Adrenal gland (tissue), 12 donors: Measurements from ENCODE around the gene TRPM5. TPM values are rescaled to one million over a fixed set of nuclear protein-coding genes. Genes with fewer than 3 reads are reported as not detected.

Experiments
- DNase-seq, 7 donors: peaks; one replicate each; pipeline ENCODE4 v3.0.0-alpha.2; 2019 to 2020
- H3K27ac ChIP-seq, 5 donors: fragments of 200-600 bp; sonication (generic) in 4 of 5; 1 replicate in 3 of 5; 2 replicates in 2 of 5; pipeline versions ENCODE4 v1.5.1 to v1.8.0; 2016 to 2020; ENCODE audit warnings: mild to moderate bottlenecking in 1 of 5
- H3K27me3 ChIP-seq: fragments of 200-600 bp; 2 replicates; pipeline ENCODE4 v1.8.0; 2021
- H3K36me3 ChIP-seq, 2 donors: fragments of 200-600 bp; replicated peaks in 1 of 2; 1 replicate in 1 of 2; 2 replicates in 1 of 2; pipeline versions ENCODE4 v1.5.1 to v1.8.0; 2018 to 2022
- H3K4me1 ChIP-seq, 2 donors: fragments of 200-600 bp; replicated peaks in 1 of 2; 1 replicate in 1 of 2; 2 replicates in 1 of 2; pipeline versions ENCODE4 v1.5.1 to v1.8.0; 2018 to 2021
- H3K4me3 ChIP-seq, 4 donors: fragments of 200-600 bp; sonication (generic) in 3 of 4; one replicate each; pipeline ENCODE4 v1.5.1; 2016 to 2018
- H3K9me3 ChIP-seq, 3 donors: fragments of 200-600 bp; sonication (generic) in 1 of 3; replicated peaks in 1 of 3; 1 replicate in 2 of 3; 2 replicates in 1 of 3; pipeline versions ENCODE4 v1.5.1 to v1.8.0; 2016 to 2021
- POLR2A ChIP-seq, 2 donors: fragments of 450-650 bp; IDR thresholded peaks; one replicate each; pipeline ENCODE4 v1.6.1; 2017; ENCODE audit warnings: antibody characterized with exemption in 2 of 2, mild to moderate bottlenecking in 2 of 2, moderate library complexity in 1 of 2
- WGBS, 4 donors: extraction: QIAGEN DNeasy Blood & Tissue Kit in 2 of 4; methylation state at CpG; one replicate each; pipeline versions ENCODE4 v1.1.5 to v1.1.7; 2013 to 2017; 5-methylcytosine and 5-hydroxymethylcytosine counted together
- intact Hi-C, 2 donors: fragments of 100-400 bp; cut with DNase I; formaldehyde crosslinking; loops; one replicate each; pipeline versions ENCODE4 v1.14.1 to v1.15.0; 2022 to 2023
- polyA plus RNA-seq, 3 donors: library from polyadenylated mRNA; stranded (reverse); fragments of 200-250 nt in 2 of 3; fragments of 350-450 nt in 1 of 3; fragmentation: Illumina TruSeq in 1 of 3; extraction: RNeasy Lipid Tissue Mini Kit (QIAGEN cat#74804) in 1 of 3; gene quantifications; one replicate each; pipeline ENCODE4 v1.2.3, GENCODE V29; 2013 to 2014
- total RNA-seq, 9 donors: library from RNA; depleted of rRNA in 4 of 9; stranded (reverse); fragments of >200 nt in 4 of 9; fragments of 120-200 nt in 1 of 9; fragmentation: NEBNext Ultra II Directional in 1 of 9; extraction: Animal tissue kit (Norgen Biotek cat#: 25700) in 1 of 9; gene quantifications; one replicate each; pipeline versions ENCODE4 v1.1.0 to v1.2.4, GENCODE V29; 2013 to 2023
- TF ChIP-seq, protein P1 (sequence below), 6 experiments: fragments of 450-650 bp in 4 of 6; fragments of 200-600 bp in 2 of 6; sonication (generic) in 1 of 6; IDR thresholded peaks; 1 replicate in 5 of 6; 2 replicates in 1 of 6; pipeline versions ENCODE4 v1.5.1 to v1.8.0; 2016 to 2021; ENCODE audit warnings: antibody characterized with exemption in 6 of 6, mild to moderate bottlenecking in 2 of 6, moderate library complexity in 1 of 6
- donor health status: healthy with polysubstance abuse.
- donor health status: Bipolar disorder and iron deficiency.
- donor health status: DM: yes; HTN: yes; CAD: no.
- donor health status: DM: no; HTN: no; CAD: no.
- donor health status: DM: no; HTN: no; CAD: no.
- donor health status: DM: yes; HTN: yes; CAD: no.

Gene TRPM5
- total and polyA plus RNA-seq, 12 donors = 0.11 to 7.4 (median 0.97) TPM; not detected in 1

DNA sequence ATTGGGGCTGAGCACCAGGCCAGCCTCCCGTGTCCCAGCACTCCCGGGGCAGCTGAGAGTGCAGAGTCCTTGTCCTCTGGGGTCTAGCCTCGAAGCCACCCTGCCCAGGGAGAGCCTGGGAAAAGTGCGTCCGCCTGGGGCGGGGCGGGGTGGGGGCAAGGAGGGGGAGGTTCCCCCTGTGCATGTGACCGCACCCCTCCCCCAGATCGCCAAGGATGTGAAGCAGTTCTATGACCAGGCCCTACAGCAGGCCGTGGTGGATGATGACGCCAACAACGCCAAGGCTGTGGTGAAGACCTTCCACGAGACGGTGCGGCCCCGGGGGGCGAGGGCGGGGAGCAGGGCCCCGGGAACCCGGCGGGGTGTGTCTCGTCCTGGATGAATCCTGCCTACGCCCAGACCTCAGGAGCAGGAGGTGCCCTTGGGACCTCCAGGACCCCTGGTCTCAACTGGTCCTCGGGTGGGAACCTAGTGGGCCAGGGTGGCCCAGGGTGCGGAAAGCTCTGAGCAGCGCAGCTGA is 49.0 kb downstream of the TRPM5 start:
- H3K9me3 ChIP-seq = no peaks in the 10 kb centered on the region
- intact Hi-C loops = no loop called here
- no peaks in the 10 kb centered on the region for H3K27me3 ChIP-seq
- H3K36me3 ChIP-seq = peaks cover 0 to 79% of the 10 kb centered on the region in 2 donors
- no peak overlapping the region for H3K27ac ChIP-seq
- no peak overlapping the region for H3K4me3 ChIP-seq
- TF ChIP-seq, protein P1, sequence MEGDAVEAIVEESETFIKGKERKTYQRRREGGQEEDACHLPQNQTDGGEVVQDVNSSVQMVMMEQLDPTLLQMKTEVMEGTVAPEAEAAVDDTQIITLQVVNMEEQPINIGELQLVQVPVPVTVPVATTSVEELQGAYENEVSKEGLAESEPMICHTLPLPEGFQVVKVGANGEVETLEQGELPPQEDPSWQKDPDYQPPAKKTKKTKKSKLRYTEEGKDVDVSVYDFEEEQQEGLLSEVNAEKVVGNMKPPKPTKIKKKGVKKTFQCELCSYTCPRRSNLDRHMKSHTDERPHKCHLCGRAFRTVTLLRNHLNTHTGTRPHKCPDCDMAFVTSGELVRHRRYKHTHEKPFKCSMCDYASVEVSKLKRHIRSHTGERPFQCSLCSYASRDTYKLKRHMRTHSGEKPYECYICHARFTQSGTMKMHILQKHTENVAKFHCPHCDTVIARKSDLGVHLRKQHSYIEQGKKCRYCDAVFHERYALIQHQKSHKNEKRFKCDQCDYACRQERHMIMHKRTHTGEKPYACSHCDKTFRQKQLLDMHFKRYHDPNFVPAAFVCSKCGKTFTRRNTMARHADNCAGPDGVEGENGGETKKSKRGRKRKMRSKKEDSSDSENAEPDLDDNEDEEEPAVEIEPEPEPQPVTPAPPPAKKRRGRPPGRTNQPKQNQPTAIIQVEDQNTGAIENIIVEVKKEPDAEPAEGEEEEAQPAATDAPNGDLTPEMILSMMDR (IDR thresholded peaks at IDR 0.05) = no peak
- no peak for TF ChIP-seq POLR2A (IDR thresholded peaks at IDR 0.05)
- no peak for DNase-seq
- peaks cover 8 to 14% of the 10 kb centered on the region in 2 donors for H3K4me1 ChIP-seq
- 89 to 94% (median 92%) methylated on average over 13 to 26 of the region's 26 CpGs; no CpG with 5 or more reads in 1 of the 4 donors for WGBS, 4 donors

DNA sequence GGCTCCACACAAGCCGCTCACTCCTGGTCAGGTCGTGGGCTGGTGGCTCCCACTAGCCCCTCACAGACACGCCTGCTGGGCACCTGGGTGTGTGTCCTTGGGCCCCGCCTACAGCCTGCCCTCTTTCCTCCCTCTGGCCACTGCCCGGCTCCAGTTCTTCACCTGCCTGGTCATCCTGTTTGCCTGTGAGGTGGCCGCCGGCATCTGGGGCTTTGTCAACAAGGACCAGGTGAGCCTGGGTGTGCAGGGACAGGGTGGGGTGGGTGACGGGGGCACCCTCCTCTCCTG is 49.6 kb downstream of the TRPM5 start:
- peaks cover 8 to 19% of the 10 kb centered on the region in 2 donors for H3K4me1 ChIP-seq
- no peaks in the 10 kb centered on the region for H3K27me3 ChIP-seq
- H3K27ac ChIP-seq = no peak overlapping the region
- peaks cover 0 to 79% of the 10 kb centered on the region in 2 donors for H3K36me3 ChIP-seq
- WGBS, 4 donors = 84 to 100% (median 90%) methylated on average over 2 to 8 of the region's 8 CpGs
- DNase-seq = no peak
- intact Hi-C loops = no loop called here
- no peak overlapping the region for H3K4me3 ChIP-seq
- TF ChIP-seq POLR2A (IDR thresholded peaks at IDR 0.05) = no peak
- TF ChIP-seq, protein P1 (IDR thresholded peaks at IDR 0.05) = no peak
- H3K9me3 ChIP-seq = no peaks in the 10 kb centered on the region

Other genes with a start within 250 kb of the TRPM5 start
- gene ASCL2, start 173.9 kb downstream of the TRPM5 start, total RNA-seq = 1 to 10 TPM in 3 of 9 donors, under 1 TPM in 5, not detected in 1; 0.11 to 2.2 (median 0.78) TPM
- under 1 TPM in 2 of 3 donors, not detected in 1; 0.44 to 0.88 TPM for gene ASCL2, start 173.9 kb downstream of the TRPM5 start, polyA plus RNA-seq
- under 1 TPM; 0.12 to 0.97 (median 0.34) TPM for gene C11orf21, start 142.6 kb downstream of the TRPM5 start, total RNA-seq
- gene C11orf21, start 142.6 kb downstream of the TRPM5 start, polyA plus RNA-seq = 1 to 10 TPM in 1 of 3 donors, under 1 TPM in 2; 0.04 to 2.1 (median 0.64) TPM
- gene TSPAN32, start 142.5 kb downstream of the TRPM5 start, total RNA-seq = 1 to 10 TPM in 2 of 9 donors, under 1 TPM in 4, not detected in 3; 0.14 to 1.4 (median 0.62) TPM
- 1 to 10 TPM in 2 of 3 donors, not detected in 1; 1.7 to 7.0 TPM for gene TSPAN32, start 142.5 kb downstream of the TRPM5 start, polyA plus RNA-seq
- 100 to 1,000 TPM in 8 of 9 donors, 10 to 100 TPM in 1; 40.9 to 444 (median 299) TPM for gene CD81, start 67.2 kb downstream of the TRPM5 start, total RNA-seq
- gene CD81, start 67.2 kb downstream of the TRPM5 start, polyA plus RNA-seq = 100 to 1,000 TPM; 147 to 360 (median 190) TPM
- 10 to 100 TPM; 28.7 to 53.6 (median 35.9) TPM for gene TSSC4, start 43.8 kb downstream of the TRPM5 start, total RNA-seq
- gene TSSC4, start 43.8 kb downstream of the TRPM5 start, polyA plus RNA-seq = 10 to 100 TPM in 2 of 3 donors, 1 to 10 TPM in 1; 3.4 to 94.6 (median 69.6) TPM
- gene KCNQ1, start 494 bp upstream of the TRPM5 start, total RNA-seq = 100 to 1,000 TPM in 8 of 9 donors, 10 to 100 TPM in 1; 11.0 to 447 (median 353) TPM
- gene KCNQ1, start 494 bp upstream of the TRPM5 start, polyA plus RNA-seq = 100 to 1,000 TPM; 158 to 231 (median 182) TPM